HepG2 (cell line): Measurements from ENCODE around the gene CNTFR. TPM values are rescaled to one million over a fixed set of nuclear protein-coding genes. Genes with fewer than 3 reads are reported as not detected.

ENCODE experiments used
- ATAC-seq: fragments of 200-7000 bp; cut with Tn5 transposase; 3 replicates; pipeline ENCODE4 v1.9.1; 2020; ENCODE audit warnings: mild to moderate bottlenecking, moderate library complexity
- BruUV-seq: library from RNA; stranded (reverse); fragments of 400-500 nt; replicated peaks from 2 replicates; lab custom pipeline; 2021; lab: Mats Ljungman, UMichigan
- CTCF ChIA-PET: fragments of 300-600 bp; formaldehyde crosslinking; extraction: SDS; loops from one replicate; lab custom pipeline; 2021; ENCODE audit warnings: low total read pairs, inconsistent platforms, low intra/inter-chr PET ratio; lab: Yijun Ruan, JAX
- POLR2A ChIA-PET: fragments of 350-600 bp; sonication (Branson Sonifier 250); formaldehyde crosslinking; loops from one replicate; lab custom pipeline; 2020; ENCODE audit warnings: antibody characterized with exemption, inconsistent platforms; lab: Yijun Ruan, JAX
- DNase-seq: peaks from one replicate; pipeline ENCODE4 v3.0.0-alpha.2; 2015; ENCODE audit warnings: low spot score
- FAIRE-seq: peaks from 3 replicates; lab custom pipeline; 2011; peaks lifted over from hg19 to GRCh38; lab: Jason Lieb, UNC
- H2AFZ ChIP-seq: one replicate; pipeline ENCODE4 v1.6.1; 2011; ENCODE audit warnings: low read length, inconsistent platforms
- H3K27ac ChIP-seq: fragments of 300-600 bp; 3 replicates; pipeline ENCODE4 v1.8.0; 2011; ENCODE audit warnings: mixed run types, mild to moderate bottlenecking, mixed read lengths, low read length, inconsistent platforms; ENCODE audit not compliant: insufficient read depth; ENCODE audit errors: extremely low read length
- H3K27me3 ChIP-seq, 2 experiments: fragments of 200-600 bp in 1 of 2; 2 replicates in 1 of 2; 3 replicates in 1 of 2; pipeline versions ENCODE4 v1.6.0 to v1.8.0; 2011; ENCODE audit warnings: low read length in 2 of 2, mild to moderate bottlenecking in 2 of 2, moderate library complexity in 2 of 2, inconsistent platforms in 1 of 2; ENCODE audit not compliant: insufficient read depth in 2 of 2, control insufficient read depth in 1 of 2
- H3K36me3 ChIP-seq, 2 experiments: fragments of 200-600 bp in 1 of 2; replicated peaks in 1 of 2; 2 replicates in 1 of 2; 3 replicates in 1 of 2; pipeline versions ENCODE4 v1.5.1 to v1.8.0; 2011; ENCODE audit warnings: low read length in 2 of 2, inconsistent platforms in 1 of 2; ENCODE audit not compliant: insufficient read depth in 2 of 2, control insufficient read depth in 1 of 2
- H3K4me1 ChIP-seq: 2 replicates; pipeline ENCODE4 v1.5.1; 2012; ENCODE audit warnings: low read length, inconsistent platforms; ENCODE audit not compliant: insufficient read depth
- H3K4me2 ChIP-seq: 2 replicates; pipeline ENCODE4 v1.6.0; 2011; ENCODE audit warnings: low read depth, low read length, inconsistent platforms
- H3K4me3 ChIP-seq, 3 experiments: fragments of 200-600 bp in 1 of 3; sonication (generic), shearing (Covaris generic) in 1 of 3; replicated peaks in 1 of 3; 2 replicates each; pipeline ENCODE4 v1.5.1; 2011 to 2016; ENCODE audit warnings: low read length in 3 of 3, inconsistent platforms in 2 of 3, low read depth in 2 of 3, mild to moderate bottlenecking in 2 of 3, control low read depth in 1 of 3, mixed read lengths in 1 of 3; ENCODE audit not compliant: insufficient read depth in 1 of 3
- H3K79me2 ChIP-seq: one replicate; pipeline ENCODE4 v1.6.1; 2011; ENCODE audit warnings: low read length, inconsistent platforms; ENCODE audit not compliant: insufficient read depth
- H3K9ac ChIP-seq: 2 replicates; pipeline ENCODE4 v1.6.0; 2011; ENCODE audit warnings: mild to moderate bottlenecking, low read depth, low read length, inconsistent platforms; ENCODE audit not compliant: insufficient read depth
- H3K9me3 ChIP-seq: 2 replicates; pipeline ENCODE4 v1.5.1; 2012; ENCODE audit warnings: mild to moderate bottlenecking, low read length
- H4K20me1 ChIP-seq: 2 replicates; pipeline ENCODE4 v1.6.0; 2011; ENCODE audit warnings: inconsistent platforms, mild to moderate bottlenecking, low read length, moderate library complexity; ENCODE audit not compliant: insufficient read depth
- KDM4B ChIP-seq: sonication (generic); formaldehyde crosslinking; IDR thresholded peaks from 2 replicates; pipeline ENCODE4 v1.4.0; 2020; ENCODE audit warnings: missing genetic modification reagents
- MAFF ChIP-seq: IDR thresholded peaks from 2 replicates; pipeline ENCODE4 v1.6.1; 2011; ENCODE audit warnings: low read depth, low read length, improper control_type of control experiment
- STAT5B ChIP-seq: sonication (generic); formaldehyde crosslinking; IDR thresholded peaks from 2 replicates; pipeline ENCODE4 v1.4.0; 2020; ENCODE audit warnings: missing genetic modification reagents
- ZNF329 ChIP-seq: sonication (generic); formaldehyde crosslinking; IDR thresholded peaks from 2 replicates; pipeline ENCODE4 v1.9.0; 2021; ENCODE audit warnings: low read depth, mild to moderate bottlenecking, missing genetic modification reagents
- ZNF720 ChIP-seq: sonication (generic); formaldehyde crosslinking; IDR thresholded peaks from 2 replicates; pipeline ENCODE4 v1.4.0; 2020; ENCODE audit warnings: missing genetic modification reagents
- WGBS: methylation state at CpG from one replicate; pipeline ENCODE4 v1.1.6; 2017; ENCODE audit warnings: low lambda C conversion rate; 5-methylcytosine and 5-hydroxymethylcytosine counted together
- in situ Hi-C: cut with HindIII; loops from 2 replicates; pipeline ENCODE4 v1.10.0; 2017; ENCODE audit warnings: low pct_unique_long_range_greater_than_20kb; ENCODE audit not compliant: extremely low pct_ligation_motif_present
- intact Hi-C: fragments of 100-400 bp; cut with micrococcal nuclease; formaldehyde crosslinking; loops from one replicate; pipeline ENCODE4 v1.10.0; 2022; ENCODE audit not compliant: unreplicated experiment
- polyA plus RNA-seq, 8 experiments: library from polyadenylated mRNA; depleted of rRNA in 3 of 8; stranded (reverse) in 7 of 8; unstranded in 1 of 8; fragments of >200 nt; fragmentation: Illumina TruSeq in 4 of 8; extraction: Trizol in 4 of 8; gene quantifications; 2 replicates each; pipeline versions ENCODE4 v1.2.1 to v1.2.3, GENCODE V29; 2011 to 2016; ENCODE audit warnings: low read depth in 4 of 8, missing spikeins in 1 of 8, mixed read lengths in 1 of 8; ENCODE audit not compliant: insufficient read depth in 1 of 8
- total RNA-seq, 5 experiments: library from RNA; depleted of rRNA; stranded (reverse); fragments of >200 nt; fragmentation: Illumina TruSeq; extraction: Trizol; gene quantifications; 2 replicates each; pipeline ENCODE4 v1.2.3, GENCODE V29; 2016; ENCODE audit warnings: low read depth in 1 of 5
- TF ChIP-seq, protein P1 (sequence below): sonication (generic); formaldehyde crosslinking; IDR thresholded peaks from 2 replicates; pipeline ENCODE4 v1.4.0; 2020; ENCODE audit warnings: missing genetic modification reagents
- TF ChIP-seq, protein P2 (sequence below): sonication (generic); formaldehyde crosslinking; IDR thresholded peaks from 2 replicates; pipeline ENCODE4 v1.8.0; 2022; ENCODE audit warnings: mild to moderate bottlenecking, missing genetic modification reagents
- TF ChIP-seq, protein P3 (sequence below): sonication (generic); formaldehyde crosslinking; IDR thresholded peaks from 2 replicates; pipeline ENCODE4 v1.4.0; 2020; ENCODE audit warnings: mild to moderate bottlenecking, missing genetic modification reagents

Gene CNTFR
- total and polyA plus RNA-seq, 2 of the 13 experiments (the other 11 are each of a cell fraction or from before 2014, with no cell fraction given): not detected

DNA sequence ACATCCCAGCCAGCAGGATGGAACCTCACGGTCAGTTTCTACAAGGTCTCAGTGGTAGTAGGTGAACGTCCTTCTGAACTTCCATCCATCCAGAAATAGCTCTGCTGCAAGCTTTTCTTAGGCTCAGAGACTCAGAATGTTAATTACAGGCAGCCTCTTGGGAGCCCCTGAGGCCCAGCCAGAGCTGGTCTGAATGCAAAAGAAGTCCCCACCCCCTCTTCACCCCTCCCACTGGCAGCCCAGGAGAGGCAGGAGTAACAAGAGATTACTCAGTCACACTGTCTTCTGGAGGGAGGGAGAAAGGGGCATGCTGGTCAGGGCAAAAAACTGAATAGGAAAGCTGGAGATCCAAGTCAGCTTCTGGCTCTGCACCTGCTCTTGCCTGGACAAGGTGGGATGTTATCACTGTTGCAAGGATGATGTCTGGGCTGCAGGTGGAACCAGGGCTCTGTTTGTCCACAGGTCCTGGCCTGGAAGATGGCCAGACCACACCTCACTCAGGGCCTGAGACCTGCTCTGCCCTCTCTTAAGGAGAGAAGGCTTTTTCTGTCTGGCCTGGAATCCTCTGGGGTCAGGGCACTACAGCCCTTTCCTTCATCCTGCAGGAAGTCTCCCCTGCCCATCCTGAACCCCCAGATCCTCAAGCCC lies 75.8 kb downstream of the CNTFR start:
- no peak overlapping the region for H2AFZ ChIP-seq
- H3K4me1 ChIP-seq: peaks cover 16% of the 10 kb centered on the region
- H3K4me2 ChIP-seq: no peak overlapping the region
- no peaks in the 10 kb centered on the region for H3K9me3 ChIP-seq
- H3K36me3 ChIP-seq: no peaks in the 10 kb centered on the region
- no peak for TF ChIP-seq KDM4B (CRISPR knock-in tag)
- TF ChIP-seq MAFF: no peak
- TF ChIP-seq, protein P1, sequence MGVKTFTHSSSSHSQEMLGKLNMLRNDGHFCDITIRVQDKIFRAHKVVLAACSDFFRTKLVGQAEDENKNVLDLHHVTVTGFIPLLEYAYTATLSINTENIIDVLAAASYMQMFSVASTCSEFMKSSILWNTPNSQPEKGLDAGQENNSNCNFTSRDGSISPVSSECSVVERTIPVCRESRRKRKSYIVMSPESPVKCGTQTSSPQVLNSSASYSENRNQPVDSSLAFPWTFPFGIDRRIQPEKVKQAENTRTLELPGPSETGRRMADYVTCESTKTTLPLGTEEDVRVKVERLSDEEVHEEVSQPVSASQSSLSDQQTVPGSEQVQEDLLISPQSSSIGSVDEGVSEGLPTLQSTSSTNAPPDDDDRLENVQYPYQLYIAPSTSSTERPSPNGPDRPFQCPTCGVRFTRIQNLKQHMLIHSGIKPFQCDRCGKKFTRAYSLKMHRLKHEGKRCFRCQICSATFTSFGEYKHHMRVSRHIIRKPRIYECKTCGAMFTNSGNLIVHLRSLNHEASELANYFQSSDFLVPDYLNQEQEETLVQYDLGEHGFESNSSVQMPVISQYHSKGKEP: no peak
- TF ChIP-seq, protein P2, sequence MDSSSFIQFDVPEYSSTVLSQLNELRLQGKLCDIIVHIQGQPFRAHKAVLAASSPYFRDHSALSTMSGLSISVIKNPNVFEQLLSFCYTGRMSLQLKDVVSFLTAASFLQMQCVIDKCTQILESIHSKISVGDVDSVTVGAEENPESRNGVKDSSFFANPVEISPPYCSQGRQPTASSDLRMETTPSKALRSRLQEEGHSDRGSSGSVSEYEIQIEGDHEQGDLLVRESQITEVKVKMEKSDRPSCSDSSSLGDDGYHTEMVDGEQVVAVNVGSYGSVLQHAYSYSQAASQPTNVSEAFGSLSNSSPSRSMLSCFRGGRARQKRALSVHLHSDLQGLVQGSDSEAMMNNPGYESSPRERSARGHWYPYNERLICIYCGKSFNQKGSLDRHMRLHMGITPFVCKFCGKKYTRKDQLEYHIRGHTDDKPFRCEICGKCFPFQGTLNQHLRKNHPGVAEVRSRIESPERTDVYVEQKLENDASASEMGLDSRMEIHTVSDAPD (CRISPR knock-in tag): no peak
- no peak for TF ChIP-seq ZNF720 (CRISPR knock-in tag)
- TF ChIP-seq, protein P3, sequence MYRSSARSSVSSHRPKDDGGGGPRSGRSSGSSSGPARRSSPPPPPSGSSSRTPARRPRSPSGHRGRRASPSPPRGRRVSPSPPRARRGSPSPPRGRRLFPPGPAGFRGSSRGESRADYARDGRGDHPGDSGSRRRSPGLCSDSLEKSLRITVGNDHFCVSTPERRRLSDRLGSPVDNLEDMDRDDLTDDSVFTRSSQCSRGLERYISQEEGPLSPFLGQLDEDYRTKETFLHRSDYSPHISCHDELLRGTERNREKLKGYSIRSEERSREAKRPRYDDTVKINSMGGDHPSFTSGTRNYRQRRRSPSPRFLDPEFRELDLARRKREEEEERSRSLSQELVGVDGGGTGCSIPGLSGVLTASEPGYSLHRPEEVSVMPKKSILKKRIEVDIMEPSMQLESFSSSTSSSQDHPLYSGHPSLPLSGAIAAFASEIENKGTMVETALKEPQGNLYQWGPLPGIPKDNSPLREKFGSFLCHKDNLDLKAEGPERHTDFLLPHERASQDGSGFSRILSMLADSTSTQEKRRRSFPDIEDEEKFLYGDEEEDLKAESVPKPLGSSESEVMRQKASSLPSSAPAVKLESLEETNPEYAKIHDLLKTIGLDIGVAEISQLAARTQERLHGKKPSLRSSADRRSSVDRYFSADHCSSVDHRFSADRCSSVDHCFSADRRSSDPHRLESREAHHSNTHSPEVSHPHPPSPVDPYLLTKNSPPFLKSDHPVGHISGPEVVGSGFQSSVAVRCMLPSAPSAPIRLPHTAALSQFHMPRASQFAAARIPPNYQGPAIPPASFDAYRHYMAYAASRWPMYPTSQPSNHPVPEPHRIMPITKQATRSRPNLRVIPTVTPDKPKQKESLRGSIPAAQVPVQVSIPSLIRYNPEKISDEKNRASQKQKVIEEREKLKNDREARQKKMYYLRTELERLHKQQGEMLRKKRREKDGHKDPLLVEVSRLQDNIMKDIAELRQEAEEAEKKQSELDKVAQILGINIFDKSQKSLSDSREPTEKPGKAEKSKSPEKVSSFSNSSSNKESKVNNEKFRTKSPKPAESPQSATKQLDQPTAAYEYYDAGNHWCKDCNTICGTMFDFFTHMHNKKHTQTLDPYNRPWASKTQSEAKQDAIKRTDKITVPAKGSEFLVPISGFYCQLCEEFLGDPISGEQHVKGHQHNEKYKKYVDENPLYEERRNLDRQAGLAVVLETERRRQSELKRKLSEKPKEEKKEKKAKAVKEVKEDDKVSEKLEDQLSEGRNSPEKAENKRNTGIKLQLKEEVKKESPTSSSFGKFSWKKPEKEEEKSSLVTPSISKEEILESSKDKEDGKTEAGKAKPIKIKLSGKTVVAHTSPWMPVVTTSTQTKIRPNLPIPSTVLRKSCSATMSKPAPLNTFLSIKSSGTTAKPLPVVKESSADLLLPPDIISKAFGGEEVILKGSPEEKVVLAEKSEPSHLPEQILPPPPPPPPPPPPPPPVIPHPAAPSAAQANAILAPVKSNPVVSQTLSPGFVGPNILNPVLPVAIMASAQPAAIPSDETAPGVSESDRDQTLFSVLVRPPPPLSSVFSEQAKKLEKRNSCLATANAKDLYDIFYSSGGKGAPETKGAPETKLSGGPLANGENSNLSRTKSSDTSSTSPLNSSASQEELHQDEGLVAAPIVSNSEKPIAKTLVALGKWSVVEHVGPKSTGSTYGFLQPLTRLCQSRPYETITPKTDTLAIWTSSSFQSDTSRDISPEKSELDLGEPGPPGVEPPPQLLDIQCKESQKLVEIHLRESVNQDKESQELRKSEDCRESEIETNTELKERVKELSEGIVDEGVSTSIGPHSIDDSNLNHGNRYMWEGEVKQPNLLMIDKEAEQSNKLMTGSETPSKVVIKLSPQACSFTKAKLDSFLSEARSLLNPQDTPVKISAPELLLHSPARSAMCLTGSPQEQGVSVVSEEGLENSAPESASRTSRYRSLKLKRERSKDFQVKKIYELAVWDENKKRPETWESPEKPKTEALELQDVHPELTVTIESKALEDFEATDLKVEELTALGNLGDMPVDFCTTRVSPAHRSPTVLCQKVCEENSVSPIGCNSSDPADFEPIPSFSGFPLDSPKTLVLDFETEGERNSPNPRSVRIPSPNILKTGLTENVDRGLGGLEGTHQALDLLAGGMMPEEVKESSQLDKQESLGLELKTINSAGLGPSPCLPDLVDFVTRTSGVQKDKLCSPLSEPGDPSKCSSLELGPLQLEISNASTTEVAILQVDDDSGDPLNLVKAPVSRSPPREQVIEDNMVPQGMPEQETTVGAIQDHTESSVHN (CRISPR knock-in tag): no peak
- TF ChIP-seq ZNF329 (CRISPR knock-in tag): no peak
- no peak for TF ChIP-seq STAT5B (CRISPR knock-in tag)
- peaks cover 4 to 25% of the 10 kb centered on the region in 2 experiments; a peak in 3 of 5 replicates for H3K27me3 ChIP-seq
- BruUV-seq: no TSS peak
- FAIRE-seq (no peak), DNase-seq (no peak), ATAC-seq (no peak)
- no peak overlapping the region for H3K27ac ChIP-seq
- H3K79me2 ChIP-seq: no peaks in the 10 kb centered on the region
- ChIA-PET CTCF (no interaction called here), POLR2A (interaction anchor here (1.0 kb wide), 1 partner anchor 29 kb away, joined by 5 read pairs; no protein-coding TSS in a partner anchor)
- H4K20me1 ChIP-seq: no peaks in the 10 kb centered on the region
- no CpG with 5 or more reads among the region's 2 CpGs for WGBS
- H3K4me3 ChIP-seq: no peak overlapping the region
- intact Hi-C loops: no loop called here
- H3K9ac ChIP-seq: no peak overlapping the region
- in situ Hi-C loops: no loop called here
